Activated CD8-positive, alpha-beta memory T cell treated with anti-CD3 and anti-CD28 coated beads, Interleukin-2, amount 50 U/mL, for 1 hour (primary cell): ENCODE measurements around the gene RPP40.
"Not testable (repeated sequence)": the region's sequence is repeated elsewhere in the genome, so short reads cannot be mapped to it uniquely, and the experiment has no call there.

Experiments used
- DNase-seq: peaks from one replicate; pipeline ENCODE4 v3.0.0-alpha.2; 2020; ENCODE audit errors: extremely low read depth

Gene RPP40

GRCh38 chr6:5014072-5014561 is 10.3 kb upstream of the RPP40 start:
- no peak for DNase-seq

GRCh38 chr6:5012519-5012918 is 8.7 kb upstream of the RPP40 start:
- no peak for DNase-seq

DNA sequence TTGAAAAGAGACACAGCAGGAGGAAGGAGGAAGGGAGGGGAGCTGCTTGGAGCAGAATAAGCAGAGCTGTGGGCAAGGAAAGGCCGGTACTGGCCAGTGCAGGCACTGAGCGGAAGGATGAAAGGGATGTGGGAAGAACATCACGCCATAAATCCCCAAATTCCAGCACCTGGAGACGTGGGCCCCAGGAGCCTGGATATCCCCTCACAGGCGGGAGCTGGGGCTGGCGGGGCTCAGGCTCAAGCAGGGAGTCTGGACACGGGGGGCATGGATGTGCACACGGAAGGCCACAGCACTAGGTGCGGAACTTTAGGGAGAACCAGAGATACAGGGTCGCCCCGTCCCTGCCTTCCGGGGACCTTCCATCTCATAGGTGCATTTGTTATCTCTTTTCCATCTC is 7.5 kb upstream of the RPP40 start:
- DNase-seq, result no peak

DNA sequence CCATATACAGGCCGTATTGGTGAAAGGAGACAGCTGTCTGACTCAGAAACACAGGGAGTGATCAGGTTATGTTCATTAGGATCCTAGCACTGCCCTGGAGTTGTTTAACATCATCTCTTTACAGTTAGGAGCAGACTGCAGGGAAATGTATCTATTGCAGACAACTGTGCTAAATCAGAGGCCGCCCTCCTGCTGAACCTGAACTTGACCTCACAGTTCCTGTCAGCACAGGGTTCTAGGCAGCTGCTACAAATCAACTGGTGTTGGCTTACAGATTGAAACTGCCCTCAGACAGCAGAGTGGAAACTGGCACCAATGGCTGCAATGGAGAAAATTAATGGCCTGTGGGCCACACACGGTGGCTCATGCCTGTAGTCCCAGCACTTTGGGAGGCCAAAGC is 3.7 kb upstream of the RPP40 start:
- DNase-seq, result no peak

DNA sequence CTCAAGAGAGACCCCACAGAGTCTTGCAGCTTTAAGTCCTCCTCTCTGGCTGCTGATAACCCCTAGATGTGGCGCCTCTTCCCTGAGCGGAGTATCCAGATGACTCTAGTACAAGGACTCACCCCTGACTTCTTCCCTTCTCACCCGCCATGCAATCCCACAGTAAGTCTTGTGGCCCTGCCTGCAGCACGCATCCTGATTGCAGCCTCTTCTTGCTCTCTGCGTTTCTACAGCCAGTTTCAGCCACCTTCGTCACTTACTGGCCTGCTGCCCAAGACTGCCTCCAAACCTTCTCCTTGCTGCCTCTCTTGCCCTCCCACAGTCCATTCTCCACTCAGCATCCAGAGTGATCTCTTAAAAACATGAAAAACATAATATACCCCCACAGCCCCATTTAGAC is 2.4 kb upstream of the RPP40 start:
- DNase-seq, result no peak

DNA sequence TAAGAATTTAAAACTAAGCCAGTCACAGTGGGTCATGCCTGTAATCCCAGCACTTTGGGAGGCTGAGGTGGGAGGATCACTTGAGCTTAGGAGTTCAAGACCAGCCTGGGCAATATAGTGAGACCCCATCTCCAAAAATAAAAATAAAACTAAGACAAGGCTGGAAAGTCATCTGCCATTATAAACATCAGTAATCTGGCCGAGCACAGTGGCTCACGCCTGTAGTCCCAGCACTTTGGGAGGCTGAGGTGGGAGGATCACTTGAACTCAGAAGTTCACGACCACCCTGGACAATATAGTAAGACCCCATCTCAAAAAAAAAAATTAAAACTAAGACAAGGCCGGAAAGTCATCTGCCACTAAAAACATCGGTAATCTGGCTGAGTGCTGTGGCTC is 1.2 kb upstream of the RPP40 start:
- DNase-seq, result not testable (repeated sequence)

GRCh38 chr6:5004373-5005037 is 668 bp upstream of the RPP40 start:
- no peak for DNase-seq

DNA sequence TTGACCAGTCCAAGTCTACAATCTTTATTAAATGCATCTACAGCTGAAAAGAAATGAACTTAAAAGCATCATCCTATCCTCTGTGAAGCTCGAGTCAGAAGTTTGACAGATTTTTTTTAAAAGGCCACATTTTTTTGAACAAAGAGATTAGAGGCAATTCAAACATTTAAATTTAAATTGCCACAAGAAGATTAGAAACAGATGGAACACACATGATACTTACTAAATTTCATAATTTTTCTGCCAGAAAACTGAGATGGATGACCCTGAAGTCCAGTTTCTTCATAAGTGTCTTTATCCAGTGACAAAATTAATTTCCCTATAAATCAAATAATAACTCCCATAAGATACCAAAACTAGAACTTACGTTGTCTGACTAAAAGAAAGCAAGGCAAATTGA is 4.3 kb downstream of the RPP40 start:
- no peak for DNase-seq

- no peak for DNase-seq
These were observed 6.0 kb downstream of the RPP40 start for GRCh38 chr6:4997862-4998261.

GRCh38 chr6:4994741-4995140 is 9.1 kb downstream of the RPP40 start:
- no peak for DNase-seq

GRCh38 chr6:4987432-4987831 is 16.4 kb downstream of the RPP40 start:
- no peak for DNase-seq

GRCh38 chr6:4986999-4987398 is 16.8 kb downstream of the RPP40 start:
- DNase-seq, result no peak

DNA sequence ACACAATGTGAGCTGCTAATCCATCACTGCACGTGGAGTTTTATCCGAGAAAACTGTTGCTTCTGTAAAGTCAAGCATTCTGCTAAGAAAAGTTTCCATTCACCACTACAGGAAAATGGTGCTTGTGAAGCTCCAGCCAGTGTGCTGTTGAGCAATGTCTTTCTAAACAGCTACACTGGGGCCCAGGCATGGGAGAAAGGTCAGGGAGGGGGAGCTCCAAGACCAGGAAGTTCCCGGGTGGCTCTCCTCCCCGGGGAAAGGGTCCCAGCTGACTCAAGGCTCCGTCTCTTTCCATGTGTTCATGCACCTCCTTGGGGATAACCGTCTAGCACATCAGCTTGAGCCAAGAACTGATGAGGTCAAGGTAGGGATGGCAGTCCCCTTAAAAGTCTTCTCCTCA is 20.5 kb downstream of the RPP40 start:
- DNase-seq, result no peak

GRCh38 chr6:4981761-4982160 is 22.1 kb downstream of the RPP40 start:
- no peak for DNase-seq

- no peak for DNase-seq
These were observed 24.4 kb downstream of the RPP40 start for GRCh38 chr6:4979426-4979825.

- no peak for DNase-seq
These were observed 26.4 kb downstream of the RPP40 start for GRCh38 chr6:4977468-4977867.

DNA sequence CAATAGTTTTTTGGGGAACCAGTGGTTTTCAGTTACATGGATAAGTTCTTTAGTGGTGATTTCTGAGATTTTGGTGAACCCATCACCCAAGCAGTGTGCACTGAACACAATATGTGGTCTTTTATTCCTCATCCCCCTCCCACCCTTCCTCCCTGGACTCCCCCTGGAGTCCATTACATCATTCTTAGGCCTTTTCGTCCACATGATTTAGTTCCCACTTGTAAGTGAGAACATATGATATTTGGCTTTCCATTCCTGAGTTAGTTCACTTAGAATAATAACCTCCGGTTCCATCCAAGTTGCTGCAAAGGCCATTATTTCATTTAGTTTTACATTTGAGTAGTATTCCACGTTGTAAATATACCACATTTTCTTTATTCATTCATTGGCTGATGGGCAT is 28.3 kb downstream of the RPP40 start:
- no peak for DNase-seq

DNA sequence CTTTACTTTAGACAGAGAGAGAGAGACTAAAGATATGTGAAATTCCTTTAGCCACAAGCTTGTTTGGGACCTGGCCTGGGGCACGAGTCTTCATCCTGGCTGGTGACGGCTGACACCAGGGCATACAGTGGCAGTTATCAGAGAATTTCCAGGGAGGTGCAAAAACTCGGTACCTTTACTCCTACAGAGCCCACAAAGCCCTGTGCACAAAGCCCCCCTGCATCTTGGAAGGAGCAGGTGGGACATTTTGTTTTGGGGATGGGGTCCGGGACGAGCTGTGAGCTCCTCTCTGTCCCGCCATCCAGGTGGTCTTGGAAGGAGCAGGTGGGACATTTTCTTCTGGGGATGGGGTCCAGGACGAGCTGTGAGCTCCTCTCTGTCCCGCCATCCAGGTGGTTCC is 28.9 kb downstream of the RPP40 start:
- DNase-seq, result no peak

GRCh38 chr6:4973982-4974745 is 29.7 kb downstream of the RPP40 start:
- DNase-seq, result no peak

GRCh38 chr6:4973415-4973814 is 30.4 kb downstream of the RPP40 start:
- DNase-seq, result no peak

- no peak for DNase-seq
These were observed 31.4 kb downstream of the RPP40 start for GRCh38 chr6:4972438-4972837.

- DNase-seq, result no peak
These were observed 32.0 kb downstream of the RPP40 start for GRCh38 chr6:4971851-4972250.

- no peak for DNase-seq
These were observed 33.0 kb downstream of the RPP40 start for GRCh38 chr6:4970739-4971395.
